OCI-LY7 (cell line): ENCODE data around the gene CTTNBP2. TPM values are rescaled to one million over a fixed set of nuclear protein-coding genes. Genes with fewer than 3 reads are reported as not detected.

Source experiments
- BruUV-seq: library from RNA; stranded (reverse); fragments of 400-500 nt; replicated peaks from 2 replicates; lab custom pipeline; 2021; lab: Mats Ljungman, UMichigan
- CTCF ChIA-PET: fragments of 300-600 bp; sonication (Branson Sonifier 250); formaldehyde crosslinking; loops from one replicate; lab custom pipeline; 2022; ENCODE audit warnings: antibody characterized with exemption; ENCODE audit not compliant: unreplicated experiment; lab: Charles Lee
- POLR2A ChIA-PET: fragments of 300-600 bp; sonication (Branson Sonifier 250); formaldehyde crosslinking; loops from one replicate; lab custom pipeline; 2022; ENCODE audit warnings: antibody characterized with exemption; lab: Charles Lee
- DNase-seq: peaks from one replicate; pipeline ENCODE4 v3.0.0-alpha.2; 2015; ENCODE audit warnings: low spot score
- H2AFZ ChIP-seq: fragments of 200-600 bp; sonication (generic), shearing (Covaris generic); 2 replicates; pipeline ENCODE4 v1.6.1; 2014; ENCODE audit warnings: mild to moderate bottlenecking, antibody characterized with exemption, low read length, moderate library complexity
- H3K27ac ChIP-seq: fragments of 200-600 bp; sonication (generic); 2 replicates; pipeline ENCODE4 v1.5.1; 2014; ENCODE audit warnings: mixed run types, low read depth, mild to moderate bottlenecking, moderate library complexity, low read length, inconsistent platforms; ENCODE audit not compliant: poor library complexity, severe bottlenecking
- H3K36me3 ChIP-seq: fragments of 200-600 bp; sonication (generic); 2 replicates; pipeline ENCODE4 v1.6.1; 2014; ENCODE audit warnings: mild to moderate bottlenecking, antibody characterized with exemption, low read length, moderate library complexity, mixed read lengths; ENCODE audit not compliant: insufficient read depth
- H3K4me1 ChIP-seq: fragments of 200-600 bp; sonication (generic); 2 replicates; pipeline ENCODE4 v1.5.1; 2014; ENCODE audit warnings: mild to moderate bottlenecking, low read length; ENCODE audit not compliant: insufficient read depth, poor library complexity, severe bottlenecking
- H3K4me2 ChIP-seq: fragments of 200-600 bp; sonication (generic); 2 replicates; pipeline ENCODE4 v1.6.1; 2014; ENCODE audit warnings: mild to moderate bottlenecking, low read length
- H3K4me3 ChIP-seq: fragments of 200-600 bp; sonication (generic); 2 replicates; pipeline ENCODE4 v1.5.1; 2014; ENCODE audit warnings: mild to moderate bottlenecking, low read depth, low read length; ENCODE audit not compliant: poor library complexity, severe bottlenecking
- H3K79me2 ChIP-seq: fragments of 200-600 bp; sonication (generic); 2 replicates; pipeline ENCODE4 v1.6.1; 2016; ENCODE audit warnings: low read depth, mild to moderate bottlenecking, low read length, moderate library complexity, mixed read lengths; ENCODE audit not compliant: insufficient read depth
- H3K9me2 ChIP-seq: fragments of 200-600 bp; sonication (generic); 2 replicates; pipeline ENCODE4 v1.6.1; 2016; ENCODE audit warnings: mild to moderate bottlenecking, low read length, mixed read lengths; ENCODE audit not compliant: insufficient read depth
- H3K9me3 ChIP-seq: fragments of 200-600 bp; sonication (generic); 2 replicates; pipeline ENCODE4 v1.6.1; 2014; ENCODE audit warnings: mild to moderate bottlenecking, mixed run types, low read length, mixed read lengths
- H4K20me1 ChIP-seq: fragments of 200-600 bp; sonication (generic); 2 replicates; pipeline ENCODE4 v1.6.1; 2014; ENCODE audit warnings: mild to moderate bottlenecking, antibody characterized with exemption, low read length, moderate library complexity, mixed read lengths; ENCODE audit not compliant: insufficient read depth
- EZH2phosphoT487 ChIP-seq: fragments of 200-600 bp; sonication (generic); IDR thresholded peaks from 2 replicates; pipeline ENCODE4 v1.6.1; 2018; ENCODE audit warnings: low read depth, borderline replicate concordance, mild to moderate bottlenecking, mixed run types, antibody characterized with exemption, low read length, moderate library complexity, mixed read lengths
- intact Hi-C: fragments of 100-400 bp; cut with micrococcal nuclease; formaldehyde crosslinking; loops from one replicate; pipeline ENCODE4 v1.10.0; 2022; ENCODE audit not compliant: unreplicated experiment
- total RNA-seq, 2 experiments: library from RNA; depleted of rRNA in 1 of 2; stranded (reverse); fragments of >200 nt in 1 of 2; shearing (Covaris generic) in 1 of 2; gene quantifications; 2 replicates each; pipeline ENCODE4 v1.2.3, GENCODE V29; 2014 to 2022
- TF ChIP-seq, protein P1 (sequence below): fragments of 200-600 bp; sonication (generic); conservative IDR thresholded peaks from 2 replicates; pipeline ENCODE4 v1.5.1; 2014; ENCODE audit warnings: mild to moderate bottlenecking, antibody characterized with exemption, low read length, moderate library complexity, mixed read lengths

The CTTNBP2 gene
- total RNA-seq, 2 experiments from 2014 or later, result not detected

DNA sequence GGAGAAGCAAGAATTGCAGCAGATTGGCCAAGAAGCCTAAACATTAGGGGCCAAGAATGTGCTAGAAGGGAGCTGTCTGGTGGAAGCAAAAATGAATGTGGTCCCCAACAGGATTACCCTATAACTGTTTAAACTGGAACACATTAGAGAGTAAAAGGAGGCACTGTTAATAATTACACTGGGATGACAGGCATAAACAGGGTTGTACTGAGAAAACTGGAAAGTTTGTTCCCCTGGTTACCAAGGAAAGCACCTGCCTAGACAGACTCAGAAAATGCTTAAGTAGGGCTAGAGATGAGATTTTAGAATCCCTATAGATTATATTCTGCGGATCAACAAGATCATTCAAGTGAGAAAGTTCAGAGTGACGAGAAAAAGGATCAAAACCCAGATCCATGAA, 100.8 kb downstream of the CTTNBP2 start:
- Histone ChIP-seq H3K79me2 (no peaks in the 10 kb centered on the region), H3K4me2 (no peak overlapping the region), H2AFZ (no peak overlapping the region), H4K20me1 (no peaks in the 10 kb centered on the region), H3K4me3 (no peak overlapping the region), H3K4me1 (no peaks in the 10 kb centered on the region), H3K9me2 (no peaks in the 10 kb centered on the region), H3K36me3 (no peaks in the 10 kb centered on the region), H3K9me3 (no peaks in the 10 kb centered on the region), H3K27ac (no peak overlapping the region)
- TF ChIP-seq EZH2phosphoT487, result no peak
- TF ChIP-seq, protein P1, sequence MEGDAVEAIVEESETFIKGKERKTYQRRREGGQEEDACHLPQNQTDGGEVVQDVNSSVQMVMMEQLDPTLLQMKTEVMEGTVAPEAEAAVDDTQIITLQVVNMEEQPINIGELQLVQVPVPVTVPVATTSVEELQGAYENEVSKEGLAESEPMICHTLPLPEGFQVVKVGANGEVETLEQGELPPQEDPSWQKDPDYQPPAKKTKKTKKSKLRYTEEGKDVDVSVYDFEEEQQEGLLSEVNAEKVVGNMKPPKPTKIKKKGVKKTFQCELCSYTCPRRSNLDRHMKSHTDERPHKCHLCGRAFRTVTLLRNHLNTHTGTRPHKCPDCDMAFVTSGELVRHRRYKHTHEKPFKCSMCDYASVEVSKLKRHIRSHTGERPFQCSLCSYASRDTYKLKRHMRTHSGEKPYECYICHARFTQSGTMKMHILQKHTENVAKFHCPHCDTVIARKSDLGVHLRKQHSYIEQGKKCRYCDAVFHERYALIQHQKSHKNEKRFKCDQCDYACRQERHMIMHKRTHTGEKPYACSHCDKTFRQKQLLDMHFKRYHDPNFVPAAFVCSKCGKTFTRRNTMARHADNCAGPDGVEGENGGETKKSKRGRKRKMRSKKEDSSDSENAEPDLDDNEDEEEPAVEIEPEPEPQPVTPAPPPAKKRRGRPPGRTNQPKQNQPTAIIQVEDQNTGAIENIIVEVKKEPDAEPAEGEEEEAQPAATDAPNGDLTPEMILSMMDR, result no peak
- ChIA-PET POLR2A (no interaction called here), CTCF (no interaction called here)
- intact Hi-C loops, result no loop called here
- BruUV-seq, result no TSS peak
- DNase-seq, result no peak

DNA sequence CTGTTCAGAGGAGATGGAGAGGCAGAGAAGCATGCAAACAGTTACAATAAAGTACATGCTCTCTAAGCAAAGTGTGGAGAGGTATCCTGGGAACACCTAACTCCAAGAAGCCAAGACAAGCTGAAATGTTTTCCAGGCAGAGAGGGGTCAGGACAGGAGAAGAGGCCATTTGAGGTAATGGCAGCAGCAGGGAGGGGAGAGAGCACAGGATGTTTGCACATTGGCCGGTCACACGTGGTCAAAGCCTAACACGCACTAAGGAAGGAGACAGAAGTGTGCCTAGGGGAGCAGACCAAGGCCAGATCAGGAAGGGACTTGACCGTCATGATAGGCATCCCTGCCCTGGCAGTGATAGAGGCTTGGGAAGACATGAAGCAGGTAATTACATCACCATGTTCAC, 101.5 kb downstream of the CTTNBP2 start:
- DNase-seq, result no peak
- intact Hi-C loops, result no loop called here
- Histone ChIP-seq H3K9me3 (no peaks in the 10 kb centered on the region), H2AFZ (no peak overlapping the region), H3K79me2 (no peaks in the 10 kb centered on the region), H3K4me2 (no peak overlapping the region), H3K27ac (no peak overlapping the region), H3K9me2 (no peaks in the 10 kb centered on the region), H4K20me1 (no peaks in the 10 kb centered on the region), H3K4me3 (no peak overlapping the region), H3K36me3 (no peaks in the 10 kb centered on the region), H3K4me1 (no peaks in the 10 kb centered on the region)
- ChIA-PET CTCF (no interaction called here), POLR2A (interaction anchor here (1.0 to 1.5 kb wide), 2 partner anchors 7 to 17 kb away, joined by 4 to 6 read pairs; no protein-coding TSS in a partner anchor)
- BruUV-seq, result no TSS peak
- TF ChIP-seq, protein P1, result no peak
- TF ChIP-seq EZH2phosphoT487, result no peak

DNA sequence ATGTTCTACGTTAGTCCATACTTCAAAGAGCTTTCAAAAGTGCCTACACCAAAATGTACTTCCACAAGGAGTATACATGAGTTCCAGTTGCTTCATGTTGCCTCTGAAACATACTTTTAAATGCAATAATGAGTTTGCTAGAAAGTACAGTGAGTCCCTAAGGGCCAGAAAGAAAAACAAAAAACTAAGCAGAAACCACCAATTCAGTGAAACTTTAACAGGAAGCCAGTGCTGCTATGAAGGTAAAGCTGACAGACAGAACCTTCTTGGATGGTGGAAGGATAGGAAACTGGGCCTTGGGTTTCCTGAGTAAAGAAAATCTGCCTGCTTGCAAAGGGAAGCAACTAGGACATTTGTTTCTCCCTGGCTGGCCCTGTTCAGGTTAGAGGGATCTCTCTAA, 104.2 kb downstream of the CTTNBP2 start:
- BruUV-seq, result no TSS peak
- Histone ChIP-seq H3K4me1 (no peaks in the 10 kb centered on the region), H3K4me3 (no peak overlapping the region), H3K27ac (no peak overlapping the region), H3K4me2 (no peak overlapping the region), H3K9me2 (no peaks in the 10 kb centered on the region), H3K36me3 (no peaks in the 10 kb centered on the region), H4K20me1 (no peaks in the 10 kb centered on the region), H3K9me3 (no peaks in the 10 kb centered on the region), H3K79me2 (no peaks in the 10 kb centered on the region), H2AFZ (no peak overlapping the region)
- no peak for DNase-seq
- TF ChIP-seq, protein P1, result no peak
- TF ChIP-seq EZH2phosphoT487, result no peak
- CTCF ChIA-PET, result no interaction called here
- POLR2A ChIA-PET, result no interaction called here
- intact Hi-C loops, result no loop called here
